Stomach (tissue), 9 donors: ENCODE data around the gene CAB39L. TPM values are rescaled to one million over a fixed set of nuclear protein-coding genes. Genes with fewer than 3 reads are reported as not detected.

Source experiments
- DNase-seq, 2 donors: peaks; one replicate each; pipeline versions ENCODE4 v3.0.0 to v3.0.0-alpha.2; 2013 to 2019
- H3K27ac ChIP-seq, 5 donors: fragments of 200-600 bp in 4 of 5; sonication (generic) in 4 of 5; one replicate each; pipeline ENCODE4 v1.5.1; 2013 to 2019; ENCODE audit warnings: mild to moderate bottlenecking in 1 of 5, moderate library complexity in 1 of 5
- H3K27me3 ChIP-seq, 3 donors: fragments of 200-600 bp; sonication (generic); one replicate each; pipeline ENCODE4 v1.5.1; 2017 to 2019; ENCODE audit warnings: mixed run types in 1 of 3
- H3K36me3 ChIP-seq, 4 donors: fragments of 200-600 bp; sonication (generic); 1 replicate in 3 of 4; 2 replicates in 1 of 4; pipeline ENCODE4 v1.5.1; 2016 to 2019
- H3K4me1 ChIP-seq, 4 donors: fragments of 200-600 bp; sonication (generic); one replicate each; pipeline ENCODE4 v1.5.1; 2016 to 2019
- H3K4me3 ChIP-seq, 4 donors: fragments of 200-600 bp; sonication (generic) in 3 of 4; one replicate each; pipeline ENCODE4 v1.5.1; 2016 to 2019; ENCODE audit warnings: mild to moderate bottlenecking in 1 of 4
- H3K9me3 ChIP-seq, 4 donors: fragments of 200-600 bp; sonication (generic); one replicate each; pipeline ENCODE4 v1.5.1; 2016 to 2019
- EP300 ChIP-seq: sonication (generic); formaldehyde crosslinking; IDR thresholded peaks from one replicate; pipeline ENCODE4 v1.6.1; 2017; ENCODE audit warnings: antibody characterized with exemption
- POLR2A ChIP-seq, 4 donors: fragments of 450-650 bp; IDR thresholded peaks; one replicate each; pipeline ENCODE4 v1.6.1; 2016; ENCODE audit warnings: antibody characterized with exemption in 4 of 4, control low read depth in 2 of 4, mild to moderate bottlenecking in 1 of 4, moderate library complexity in 1 of 4
- POLR2AphosphoS5 ChIP-seq, 3 donors: sonication (generic); formaldehyde crosslinking; IDR thresholded peaks; one replicate each; pipeline ENCODE4 v1.6.1; 2016; ENCODE audit warnings: antibody characterized with exemption in 3 of 3
- WGBS, 5 donors: extraction: QIAGEN DNeasy Blood & Tissue Kit in 3 of 5; methylation state at CpG; one replicate each; pipeline versions ENCODE4 v1.1.5 to v1.1.7; 2013 to 2018; 5-methylcytosine and 5-hydroxymethylcytosine counted together
- intact Hi-C: fragments of 100-400 bp; cut with DNase I; formaldehyde crosslinking; loops from one replicate; pipeline ENCODE4 v1.15.1; 2023; ENCODE audit warnings: low total_unique reads
- polyA plus RNA-seq, 3 donors: library from polyadenylated mRNA; stranded (reverse); fragments of 200-250 nt; gene quantifications; one replicate each; pipeline ENCODE4 v1.2.3, GENCODE V29; 2013
- total RNA-seq, 5 donors: library from RNA; depleted of rRNA; stranded (reverse); fragments of >200 nt; gene quantifications; one replicate each; pipeline versions ENCODE4 v1.1.0 to v1.2.3, GENCODE V29; 2014 to 2016
- TF ChIP-seq, protein P1 (sequence below), 7 experiments: fragments of 450-650 bp in 4 of 7; fragments of 200-600 bp in 3 of 7; sonication (generic) in 3 of 7; IDR thresholded peaks; one replicate each; pipeline ENCODE4 v1.5.1; 2016 to 2019; ENCODE audit warnings: antibody characterized with exemption in 7 of 7, control low read depth in 2 of 7, mild to moderate bottlenecking in 1 of 7
- donor health status: healthy with polysubstance abuse.
- donor health status: Bipolar disorder and iron deficiency.
- donor health status: healthy.

Gene CAB39L
- total and polyA plus RNA-seq, 8 donors: 11.4 to 61.6 (median 33.0) TPM

DNA sequence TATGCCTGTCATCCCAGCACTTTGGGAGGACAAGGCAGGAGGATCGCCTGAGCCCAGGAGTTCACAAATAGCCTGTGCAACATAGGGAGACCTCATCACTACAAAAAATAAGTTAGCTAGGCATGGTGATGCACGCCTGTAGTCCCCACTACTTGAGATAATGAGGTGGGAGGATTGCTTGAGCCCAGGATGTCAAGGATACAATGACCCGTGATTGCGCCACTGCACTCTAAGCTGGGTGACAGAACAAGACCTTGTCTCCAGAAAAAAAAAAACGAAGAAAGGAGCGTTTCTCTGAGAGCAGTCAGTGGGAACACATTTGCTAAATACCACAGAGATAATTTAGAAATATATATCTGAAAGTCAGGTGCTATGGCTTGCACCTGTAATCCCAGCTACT, 184.3 kb downstream of the CAB39L start:
- peaks cover 17 to 73% (median 69%) of the 10 kb centered on the region in 4 donors for H3K36me3 ChIP-seq
- peaks cover 0 to 14% (median 4%) of the 10 kb centered on the region in 4 donors for H3K4me1 ChIP-seq
- intact Hi-C loops: no loop called here

More for the DNA sequence above, 184.3 kb downstream of the CAB39L start:
- no peak for DNase-seq
- Histone ChIP-seq H3K9me3 (no peaks in the 10 kb centered on the region), H3K4me3 (no peak overlapping the region), H3K27ac (no peak overlapping the region), H3K27me3 (no peaks in the 10 kb centered on the region)
- TF ChIP-seq POLR2AphosphoS5 (IDR thresholded peaks at IDR 0.05) (no peak), POLR2A (IDR thresholded peaks at IDR 0.05) (no peak), EP300 (no peak)
- TF ChIP-seq, protein P1, sequence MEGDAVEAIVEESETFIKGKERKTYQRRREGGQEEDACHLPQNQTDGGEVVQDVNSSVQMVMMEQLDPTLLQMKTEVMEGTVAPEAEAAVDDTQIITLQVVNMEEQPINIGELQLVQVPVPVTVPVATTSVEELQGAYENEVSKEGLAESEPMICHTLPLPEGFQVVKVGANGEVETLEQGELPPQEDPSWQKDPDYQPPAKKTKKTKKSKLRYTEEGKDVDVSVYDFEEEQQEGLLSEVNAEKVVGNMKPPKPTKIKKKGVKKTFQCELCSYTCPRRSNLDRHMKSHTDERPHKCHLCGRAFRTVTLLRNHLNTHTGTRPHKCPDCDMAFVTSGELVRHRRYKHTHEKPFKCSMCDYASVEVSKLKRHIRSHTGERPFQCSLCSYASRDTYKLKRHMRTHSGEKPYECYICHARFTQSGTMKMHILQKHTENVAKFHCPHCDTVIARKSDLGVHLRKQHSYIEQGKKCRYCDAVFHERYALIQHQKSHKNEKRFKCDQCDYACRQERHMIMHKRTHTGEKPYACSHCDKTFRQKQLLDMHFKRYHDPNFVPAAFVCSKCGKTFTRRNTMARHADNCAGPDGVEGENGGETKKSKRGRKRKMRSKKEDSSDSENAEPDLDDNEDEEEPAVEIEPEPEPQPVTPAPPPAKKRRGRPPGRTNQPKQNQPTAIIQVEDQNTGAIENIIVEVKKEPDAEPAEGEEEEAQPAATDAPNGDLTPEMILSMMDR (IDR thresholded peaks at IDR 0.05): no peak
- WGBS, 5 donors: 90 to 96% (median 92%) methylated on average over 6 of the region's 6 CpGs

Other genes starting within 250 kb of the CAB39L start
- gene MLNR, start 223.7 kb downstream of the CAB39L start, total RNA-seq: 1 to 10 TPM in 2 of 5 donors, not detected in 3; 1.8 to 2.4 TPM
- gene MLNR, start 223.7 kb downstream of the CAB39L start, polyA plus RNA-seq: under 1 TPM in 1 of 3 donors, not detected in 2; 0.08 TPM
- gene CDADC1, start 196.1 kb downstream of the CAB39L start, total RNA-seq: 10 to 100 TPM; 11.0 to 37.5 (median 18.4) TPM
- gene CDADC1, start 196.1 kb downstream of the CAB39L start, polyA plus RNA-seq: 1 to 10 TPM; 4.5 to 5.2 (median 4.7) TPM
- gene SETDB2, start 210 bp upstream of the CAB39L start, total RNA-seq: 10 to 100 TPM in 3 of 5 donors, 1 to 10 TPM in 2; 3.5 to 28.6 (median 13.5) TPM
- 1 to 10 TPM; 3.4 to 6.6 (median 3.5) TPM for gene SETDB2, start 210 bp upstream of the CAB39L start, polyA plus RNA-seq
- gene PHF11, start 51.9 kb upstream of the CAB39L start, total RNA-seq: 100 to 1,000 TPM in 1 of 5 donors, 10 to 100 TPM in 4; 18.2 to 140 (median 50.0) TPM
- gene PHF11, start 51.9 kb upstream of the CAB39L start, polyA plus RNA-seq: 10 to 100 TPM; 28.6 to 68.5 (median 54.2) TPM
- gene RCBTB1, start 141.5 kb upstream of the CAB39L start, total RNA-seq: 10 to 100 TPM in 3 of 5 donors, 1 to 10 TPM in 2; 1.2 to 48.2 (median 13.0) TPM
- gene RCBTB1, start 141.5 kb upstream of the CAB39L start, polyA plus RNA-seq: 1 to 10 TPM; 7.5 to 9.6 (median 9.2) TPM
- gene ARL11, start 184.4 kb upstream of the CAB39L start, total RNA-seq: under 1 TPM in 3 of 5 donors, not detected in 2; under 0.01 to 0.37 (median 0.29) TPM
- gene ARL11, start 184.4 kb upstream of the CAB39L start, polyA plus RNA-seq: 1 to 10 TPM in 1 of 3 donors, under 1 TPM in 2; 0.73 to 1.2 (median 0.92) TPM
- 100 to 1,000 TPM in 2 of 5 donors, 10 to 100 TPM in 3; 36.5 to 307 (median 79.3) TPM for gene EBPL, start 247.4 kb upstream of the CAB39L start, total RNA-seq
- gene EBPL, start 247.4 kb upstream of the CAB39L start, polyA plus RNA-seq: 10 to 100 TPM; 38.5 to 92.0 (median 49.8) TPM